HepG2 (cell line): Measurements from ENCODE around the gene KCNK5.

ENCODE experiments used
- KLF9 ChIP-seq: IDR thresholded peaks from 2 replicates; pipeline ENCODE4 v1.6.1; 2016; ENCODE audit warnings: low read depth
- SRF ChIP-seq: IDR thresholded peaks from 2 replicates; pipeline ENCODE4 v1.6.1; 2011; ENCODE audit warnings: mild to moderate bottlenecking, low read depth, low read length, moderate library complexity
- TBP ChIP-seq: sonication (generic); formaldehyde crosslinking; IDR thresholded peaks from 2 replicates; pipeline ENCODE4 v1.5.0; 2020; ENCODE audit warnings: missing genetic modification reagents
- ZFP41 ChIP-seq: sonication (generic); formaldehyde crosslinking; IDR thresholded peaks from 2 replicates; pipeline ENCODE4 v1.4.0; 2020; ENCODE audit warnings: mild to moderate bottlenecking, missing genetic modification reagents, borderline replicate concordance

DNA sequence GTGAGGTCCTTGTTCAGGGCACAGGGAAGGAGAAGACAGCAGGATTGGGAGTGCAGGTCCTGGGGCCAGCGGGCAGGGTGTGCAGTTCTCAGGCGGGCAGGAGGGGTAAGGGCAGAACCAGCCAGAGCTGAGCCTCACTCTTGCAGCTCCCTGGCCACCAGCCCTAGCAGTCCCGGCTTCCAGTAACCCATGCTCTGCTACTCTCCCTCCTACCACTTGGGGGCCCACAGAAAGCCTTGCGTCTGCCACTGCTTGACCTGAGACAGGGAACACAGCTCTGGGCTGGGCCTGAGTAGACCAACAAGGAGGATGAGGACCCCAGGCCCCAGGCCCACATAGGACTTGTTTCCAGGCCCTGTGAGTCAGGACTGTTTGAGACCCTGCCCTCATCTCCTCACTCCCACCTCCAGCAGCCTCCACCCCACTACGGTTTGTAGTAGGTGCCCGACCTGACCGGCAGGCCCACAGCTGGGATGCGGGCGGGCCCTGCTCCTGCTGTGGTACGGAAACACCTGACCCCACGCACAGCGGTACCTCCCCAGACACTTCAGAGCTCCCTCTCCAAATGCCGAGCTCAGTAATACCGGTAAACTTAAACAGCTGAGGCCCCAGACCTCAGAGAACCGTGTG lies 39.2 kb downstream of the KCNK5 start:
- TF ChIP-seq SRF (no peak), ZFP41 (CRISPR knock-in tag) (no peak), KLF9 (no peak), TBP (no peak)
